NCI-H1048 (cell line): ENCODE measurements around the gene PLCL2.
"Not testable (repeated sequence)": the region's sequence is repeated elsewhere in the genome, so short reads cannot be mapped to it uniquely, and the experiment has no call there.

ENCODE experiments used
- DNase-seq: peaks from one replicate; lab custom pipeline; 2025; lab: John Stamatoyannopoulos, UW

The PLCL2 gene

GRCh38 chr3:17075907-17076306 lies 191.2 kb downstream of the PLCL2 start:
- DNase-seq, result no peak

GRCh38 chr3:17076940-17077605 lies 192.3 kb downstream of the PLCL2 start:
- no peak for DNase-seq

- no peak for DNase-seq
Observed at GRCh38 chr3:17077606-17078005, 192.9 kb downstream of the PLCL2 start.

GRCh38 chr3:17078926-17079465 lies 194.2 kb downstream of the PLCL2 start:
- no peak for DNase-seq

GRCh38 chr3:17079933-17080332 lies 195.2 kb downstream of the PLCL2 start:
- no peak for DNase-seq

GRCh38 chr3:17081520-17081919 lies 196.8 kb downstream of the PLCL2 start:
- DNase-seq, result no peak

GRCh38 chr3:17087509-17087908 lies 202.8 kb downstream of the PLCL2 start:
- no peak for DNase-seq

GRCh38 chr3:17088017-17088416 lies 203.3 kb downstream of the PLCL2 start:
- no peak for DNase-seq

- DNase-seq, result no peak
Observed at GRCh38 chr3:17088602-17089313, 204.0 kb downstream of the PLCL2 start.

GRCh38 chr3:17089314-17089700 lies 204.6 kb downstream of the PLCL2 start:
- no peak for DNase-seq

- no peak for DNase-seq
Observed at GRCh38 chr3:17090280-17090983, 205.7 kb downstream of the PLCL2 start.

GRCh38 chr3:17091910-17092582 lies 207.3 kb downstream of the PLCL2 start:
- no peak for DNase-seq

- DNase-seq, result no peak
Observed at GRCh38 chr3:17092583-17092933, 207.8 kb downstream of the PLCL2 start.

- DNase-seq, result no peak
Observed at GRCh38 chr3:17094551-17094950, 209.8 kb downstream of the PLCL2 start.

GRCh38 chr3:17103579-17103978 lies 218.8 kb downstream of the PLCL2 start:
- no peak for DNase-seq

GRCh38 chr3:17106801-17107200 lies 222.0 kb downstream of the PLCL2 start:
- DNase-seq, result not testable (repeated sequence)

- no peak for DNase-seq
Observed at GRCh38 chr3:17110660-17111396, 226.1 kb downstream of the PLCL2 start.

GRCh38 chr3:17111586-17111985 lies 226.8 kb downstream of the PLCL2 start:
- no peak for DNase-seq

- no peak for DNase-seq
Observed at GRCh38 chr3:17115186-17115585, 230.4 kb downstream of the PLCL2 start.

GRCh38 chr3:17116007-17116600 lies 231.3 kb downstream of the PLCL2 start:
- no peak for DNase-seq

GRCh38 chr3:17118771-17119170 lies 234.0 kb downstream of the PLCL2 start:
- DNase-seq, result no peak
